ENCODE data around the gene FGF22.
"Not testable (repeated sequence)": the region's sequence is repeated elsewhere in the genome, so short reads cannot be mapped to it uniquely, and the experiment has no call there.

The FGF22 gene

GRCh38 chr19:662207-662961 is 22.7 kb downstream of the FGF22 start:
- Mint-ChIP-seq H3K9me3 (no peaks in the 10 kb centered on the region), H3K36me3 (ENCODE audit: low read depth) (peaks cover 43% of the 10 kb centered on the region), H3K4me3 (peak overlapping the region; percentile 98), H3K4me1 (ENCODE audit: low read depth) (peaks cover 51% of the 10 kb centered on the region), H3K27ac (peak overlapping the region; percentile 98), H3K27me3 (no peaks in the 10 kb centered on the region)
- DNase-seq: peak; percentile 82

GRCh38 chr19:662962-663681 is 23.4 kb downstream of the FGF22 start, which contains the start of gene RNF126:
TSS of gene RNF126 (minus strand) at chr19:663214. CDS start at chr19:663121, 93 bp downstream.
- peak within 1 kb of the TSS; percentile 98 for H3K4me3 Mint-ChIP-seq
- peak; percentile 95 for DNase-seq
- H3K27me3 Mint-ChIP-seq: no peaks in the 10 kb centered on the region
- no peaks in the 10 kb centered on the region for H3K9me3 Mint-ChIP-seq
- H3K36me3 Mint-ChIP-seq (ENCODE audit: low read depth): peaks cover 38% of the 10 kb centered on the region
- H3K4me1 Mint-ChIP-seq (ENCODE audit: low read depth): peaks cover 47% of the 10 kb centered on the region
- H3K27ac Mint-ChIP-seq: peak within 1 kb of the TSS; percentile 98

- H3K4me3 Mint-ChIP-seq: peak overlapping the region; percentile 78
- H3K36me3 Mint-ChIP-seq (ENCODE audit: low read depth): peaks cover 32% of the 10 kb centered on the region
- no peaks in the 10 kb centered on the region for H3K9me3 Mint-ChIP-seq
- DNase-seq: no peak
- H3K4me1 Mint-ChIP-seq (ENCODE audit: low read depth): peaks cover 42% of the 10 kb centered on the region
- no peaks in the 10 kb centered on the region for H3K27me3 Mint-ChIP-seq
- peak overlapping the region; percentile 94 for H3K27ac Mint-ChIP-seq
Observed at GRCh38 chr19:663682-664117, 24.0 kb downstream of the FGF22 start.

GRCh38 chr19:664913-665443 is 25.3 kb downstream of the FGF22 start:
- Mint-ChIP-seq H3K9me3 (no peaks in the 10 kb centered on the region), H3K27me3 (peaks cover 4% of the 10 kb centered on the region), H3K4me1 (ENCODE audit: low read depth) (peaks cover 31% of the 10 kb centered on the region), H3K36me3 (ENCODE audit: low read depth) (peaks cover 22% of the 10 kb centered on the region), H3K4me3 (peak overlapping the region; percentile 43), H3K27ac (peak overlapping the region; percentile 75)
- peak; percentile 89 for DNase-seq

GRCh38 chr19:666985-667573 is 27.4 kb downstream of the FGF22 start:
- DNase-seq; H3K9me3 Mint-ChIP-seq; H3K27me3 Mint-ChIP-seq; H3K36me3 Mint-ChIP-seq (ENCODE audit: low read depth); H3K27ac Mint-ChIP-seq; H3K4me3 Mint-ChIP-seq: not testable (repeated sequence)
- peaks cover 17% of the 10 kb centered on the region for H3K4me1 Mint-ChIP-seq (ENCODE audit: low read depth)

- peaks cover 11% of the 10 kb centered on the region for H3K4me1 Mint-ChIP-seq (ENCODE audit: low read depth)
- H3K27me3 Mint-ChIP-seq: peaks cover 12% of the 10 kb centered on the region
- not testable (repeated sequence) for H3K36me3 Mint-ChIP-seq (ENCODE audit: low read depth); H3K9me3 Mint-ChIP-seq; DNase-seq; H3K27ac Mint-ChIP-seq; H3K4me3 Mint-ChIP-seq
Observed at GRCh38 chr19:668675-669434, 29.2 kb downstream of the FGF22 start.

- Mint-ChIP-seq H3K9me3 (no peaks in the 10 kb centered on the region), H3K27me3 (peaks cover 25% of the 10 kb centered on the region), H3K27ac (no peak overlapping the region), H3K4me1 (ENCODE audit: low read depth) (peaks cover 3% of the 10 kb centered on the region), H3K36me3 (ENCODE audit: low read depth) (no peaks in the 10 kb centered on the region), H3K4me3 (no peak overlapping the region)
- no peak for DNase-seq
Observed at GRCh38 chr19:670609-671075, 31.0 kb downstream of the FGF22 start.

GRCh38 chr19:674282-675151 is 34.8 kb downstream of the FGF22 start:
- peaks cover 35% of the 10 kb centered on the region for H3K27me3 Mint-ChIP-seq
- H3K36me3 Mint-ChIP-seq (ENCODE audit: low read depth): no peaks in the 10 kb centered on the region
- H3K4me1 Mint-ChIP-seq (ENCODE audit: low read depth): peaks cover 11% of the 10 kb centered on the region
- H3K4me3 Mint-ChIP-seq: no peak overlapping the region
- no peaks in the 10 kb centered on the region for H3K9me3 Mint-ChIP-seq
- no peak overlapping the region for H3K27ac Mint-ChIP-seq
- DNase-seq: no peak

- H3K4me1 Mint-ChIP-seq (ENCODE audit: low read depth): peaks cover 13% of the 10 kb centered on the region
- H3K27me3 Mint-ChIP-seq: peaks cover 32% of the 10 kb centered on the region
- no peaks in the 10 kb centered on the region for H3K36me3 Mint-ChIP-seq (ENCODE audit: low read depth)
- H3K27ac Mint-ChIP-seq: no peak overlapping the region
- H3K4me3 Mint-ChIP-seq: no peak overlapping the region
- DNase-seq: no peak
- no peaks in the 10 kb centered on the region for H3K9me3 Mint-ChIP-seq
Observed at GRCh38 chr19:676007-676338, 36.3 kb downstream of the FGF22 start.

- Mint-ChIP-seq H3K27me3 (peaks cover 32% of the 10 kb centered on the region), H3K4me3 (no peak within 1 kb of the TSS), H3K36me3 (ENCODE audit: low read depth) (no peaks in the 10 kb centered on the region), H3K4me1 (ENCODE audit: low read depth) (peaks cover 16% of the 10 kb centered on the region), H3K9me3 (no peaks in the 10 kb centered on the region), H3K27ac (peak within 1 kb of the TSS; percentile 7)
- no peak for DNase-seq
Observed at GRCh38 chr19:676339-677105, 36.8 kb downstream of the FGF22 start, which contains the start of gene FSTL3. TSS of gene FSTL3 (plus strand) at chr19:676392. CDS start at chr19:676424, 32 bp downstream.

GRCh38 chr19:677201-677600 is 37.5 kb downstream of the FGF22 start:
- Mint-ChIP-seq H3K4me1 (ENCODE audit: low read depth) (peaks cover 17% of the 10 kb centered on the region), H3K36me3 (ENCODE audit: low read depth) (no peaks in the 10 kb centered on the region), H3K27ac (no peak overlapping the region), H3K9me3 (no peaks in the 10 kb centered on the region), H3K4me3 (no peak overlapping the region), H3K27me3 (peaks cover 32% of the 10 kb centered on the region)
- no peak for DNase-seq

GRCh38 chr19:677601-678436 is 38.1 kb downstream of the FGF22 start:
- peak overlapping the region; percentile 42 for H3K4me3 Mint-ChIP-seq
- H3K9me3 Mint-ChIP-seq: no peaks in the 10 kb centered on the region
- peaks cover 17% of the 10 kb centered on the region for H3K4me1 Mint-ChIP-seq (ENCODE audit: low read depth)
- H3K27me3 Mint-ChIP-seq: peaks cover 32% of the 10 kb centered on the region
- no peak overlapping the region for H3K27ac Mint-ChIP-seq
- H3K36me3 Mint-ChIP-seq (ENCODE audit: low read depth): no peaks in the 10 kb centered on the region
- no peak for DNase-seq
